GM12878 (cell line): Measurements from ENCODE around the gene STARD8. TPM values are rescaled to one million over a fixed set of nuclear protein-coding genes. Genes with fewer than 3 reads are reported as not detected.

Source experiments
- ATAC-seq: fragments of 200-7000 bp; cut with Tn5 transposase; 3 replicates; pipeline ENCODE4 v1.9.1; 2020; ENCODE audit warnings: mild to moderate bottlenecking, moderate library complexity
- BruUV-seq: library from RNA; stranded (reverse); fragments of 400-500 nt; replicated peaks from 2 replicates; lab custom pipeline; 2021; lab: Mats Ljungman, UMichigan
- CTCF ChIA-PET: fragments of 300-600 bp; sonication (Branson Sonifier 250); formaldehyde crosslinking; extraction: SDS; loops from one replicate; lab custom pipeline; 2021; ENCODE audit warnings: inconsistent platforms; lab: Yijun Ruan, JAX
- POLR2A ChIA-PET: fragments of 350-600 bp; formaldehyde crosslinking; extraction: SDS; loops from one replicate; lab custom pipeline; 2021; ENCODE audit warnings: inconsistent platforms; lab: Charles Lee
- RAD21 ChIA-PET: fragments of 300-600 bp; sonication (Branson Sonifier 250); formaldehyde crosslinking; loops from one replicate; lab custom pipeline; 2023; ENCODE audit warnings: antibody characterized with exemption; ENCODE audit not compliant: unreplicated experiment; lab: Charles Lee
- SMC1A ChIA-PET: fragments of 300-600 bp; sonication (Branson Sonifier 250); formaldehyde crosslinking; loops from one replicate; lab custom pipeline; 2023; ENCODE audit not compliant: unreplicated experiment, uncharacterized antibody; lab: Charles Lee
- DNase-seq: peaks from one replicate; pipeline ENCODE4 v3.0.0-alpha.2; 2011; ENCODE audit warnings: low read depth, low spot score
- FAIRE-seq: peaks from 3 replicates; lab custom pipeline; 2011; peaks lifted over from hg19 to GRCh38; lab: Jason Lieb, UNC
- H2AFZ ChIP-seq: 2 replicates; pipeline ENCODE4 v1.6.0; 2011; ENCODE audit warnings: low read depth, low read length, control low read depth; ENCODE audit not compliant: control insufficient read depth
- H3K27ac ChIP-seq: 2 replicates; pipeline ENCODE4 v1.5.1; 2011; ENCODE audit warnings: control low read depth; ENCODE audit not compliant: control insufficient read depth, insufficient read depth
- H3K27me3 ChIP-seq, 2 experiments: replicated peaks in 1 of 2; 2 replicates each; pipeline versions ENCODE4 v1.6.0 to v1.6.1; 2011; ENCODE audit warnings: low read length in 1 of 2; ENCODE audit not compliant: control insufficient read depth in 2 of 2, insufficient read depth in 2 of 2
- H3K36me3 ChIP-seq, 2 experiments: 2 replicates each; pipeline ENCODE4 v1.5.1; 2011; ENCODE audit warnings: low read length in 1 of 2; ENCODE audit not compliant: control insufficient read depth in 2 of 2, insufficient read depth in 2 of 2
- H3K4me1 ChIP-seq: 2 replicates; pipeline ENCODE4 v1.6.1; 2011; ENCODE audit warnings: mild to moderate bottlenecking, low read length, moderate library complexity, mixed read lengths; ENCODE audit not compliant: control insufficient read depth, insufficient read depth
- H3K4me2 ChIP-seq: 2 replicates; pipeline ENCODE4 v1.6.0; 2011; ENCODE audit warnings: control low read depth; ENCODE audit not compliant: control insufficient read depth, insufficient read depth
- H3K4me3 ChIP-seq: fragments of 200-600 bp; sonication (generic); 2 replicates; pipeline ENCODE4 v1.5.1; 2016
- H3K79me2 ChIP-seq: 2 replicates; pipeline ENCODE4 v1.6.0; 2011; ENCODE audit warnings: low read length; ENCODE audit not compliant: control insufficient read depth, insufficient read depth
- H3K9ac ChIP-seq: 2 replicates; pipeline ENCODE4 v1.8.0; 2011; ENCODE audit warnings: low read length, control low read depth, mixed read lengths; ENCODE audit not compliant: control insufficient read depth, insufficient read depth
- H3K9me3 ChIP-seq: replicated peaks from 3 replicates; pipeline ENCODE4 v1.5.1; 2011; ENCODE audit warnings: mild to moderate bottlenecking, low read length; ENCODE audit not compliant: control insufficient read depth, insufficient read depth
- H4K20me1 ChIP-seq: 2 replicates; pipeline ENCODE4 v1.6.0; 2011; ENCODE audit not compliant: control insufficient read depth, insufficient read depth
- BCL3 ChIP-seq: IDR thresholded peaks from 2 replicates; pipeline ENCODE4 v1.6.1; 2011; ENCODE audit warnings: borderline replicate concordance, low read depth, mild to moderate bottlenecking, moderate library complexity, low read length; ENCODE audit not compliant: insufficient read depth, poor library complexity, severe bottlenecking
- EGR1 ChIP-seq, 2 experiments: IDR thresholded peaks; 1 replicate in 1 of 2; 2 replicates in 1 of 2; pipeline ENCODE4 v1.6.1; 2011 to 2012; ENCODE audit warnings: low read depth in 2 of 2, low read length in 2 of 2, borderline replicate concordance in 1 of 2, mild to moderate bottlenecking in 1 of 2, moderate library complexity in 1 of 2
- FOXK2 ChIP-seq: fragments of 450-650 bp; IDR thresholded peaks from 2 replicates; pipeline ENCODE4 v1.6.1; 2017; ENCODE audit warnings: mild to moderate bottlenecking, moderate library complexity
- KAT2A ChIP-seq: conservative IDR thresholded peaks from 2 replicates; pipeline ENCODE4 v1.6.1; 2011; ENCODE audit warnings: low read depth, low read length; ENCODE audit not compliant: control insufficient read depth
- KDM1A ChIP-seq: fragments of 200-600 bp; sonication (generic); IDR thresholded peaks from 2 replicates; pipeline ENCODE4 v1.6.1; 2016; ENCODE audit warnings: borderline replicate concordance
- MEF2A ChIP-seq: IDR thresholded peaks from 2 replicates; pipeline ENCODE4 v1.6.1; 2011; ENCODE audit warnings: low read depth, mild to moderate bottlenecking, low read length, moderate library complexity; ENCODE audit not compliant: insufficient read depth
- SMAD5 ChIP-seq: IDR thresholded peaks from 2 replicates; pipeline ENCODE4 v1.6.1; 2016; ENCODE audit warnings: antibody characterized with exemption, low read depth
- TBL1XR1 ChIP-seq: IDR thresholded peaks from 2 replicates; pipeline ENCODE4 v1.6.1; 2012; ENCODE audit warnings: low read depth, low read length, improper control_type of control experiment
- ZSCAN29 ChIP-seq: fragments of 450-650 bp; IDR thresholded peaks from 2 replicates; pipeline ENCODE4 v1.6.1; 2017; ENCODE audit warnings: mild to moderate bottlenecking, moderate library complexity
- WGBS: methylation state at CpG from one replicate; pipeline ENCODE4 v1.1.6; 2016; ENCODE audit warnings: low lambda C conversion rate; ENCODE audit not compliant: insufficient replicate concordance, insufficient coverage; ENCODE audit errors: missing lambda C conversion rate; 5-methylcytosine and 5-hydroxymethylcytosine counted together
- in situ Hi-C: fragments of 300-500 bp; cut with MboI; formaldehyde crosslinking; loops from 9 replicates; pipeline ENCODE4 v1.14.3; 2018; ENCODE audit warnings: mixed read lengths
- intact Hi-C: fragments of 100-400 bp; cut with micrococcal nuclease; formaldehyde crosslinking; loops from one replicate; pipeline ENCODE4 v1.14.2; 2022; ENCODE audit not compliant: unreplicated experiment
- polyA plus RNA-seq, 11 experiments: library from polyadenylated mRNA; depleted of rRNA in 4 of 11; unstranded in 6 of 11; stranded (reverse) in 5 of 11; fragments of >200 nt; fragmentation: Nextera tagmentation in 4 of 11; fragmentation: Illumina TruSeq in 1 of 11; extraction: Ambion mirVana in 4 of 11; extraction: Trizol in 1 of 11; gene quantifications; 1 replicate in 1 of 11; 2 replicates in 10 of 11; pipeline versions ENCODE4 v1.2.1 to v1.2.3, GENCODE V29; 2011 to 2016; ENCODE audit warnings: inconsistent platforms in 2 of 11, missing spikeins in 2 of 11, low read depth in 1 of 11
- total RNA-seq, 4 experiments: library from RNA; depleted of rRNA in 3 of 4; stranded (reverse); fragments of >200 nt in 3 of 4; fragmentation: Illumina TruSeq in 1 of 4; extraction: Trizol in 1 of 4; gene quantifications; 2 replicates each; pipeline versions ENCODE4 v1.2.1 to v1.2.3, GENCODE V29; 2013 to 2021

STARD8 gene
- total and polyA plus RNA-seq, 10 of the 15 experiments (the other 5 are each of a cell fraction or from before 2014, with no cell fraction given), result 0.03 to 0.14 (median 0.07) TPM; not detected in 6

GRCh38 chrX:68631336-68631735 lies 16.1 kb upstream of the STARD8 start (continued):
- no peak for TF ChIP-seq EGR1 (IDR thresholded peaks at IDR 0.05; ENCODE audit: borderline replicate concordance in 1 of 2, low read depth in 2 of 2, low read length in 2 of 2)
- no peak for TF ChIP-seq SMAD5
- TF ChIP-seq ZSCAN29, result no peak

GRCh38 chrX:68632491-68632890 lies 15.0 kb upstream of the STARD8 start:
- ChIA-PET SMC1A (interaction anchor here (0.5 kb wide), 1 partner anchor 174 kb away, joined by 3 read pairs; no protein-coding TSS in a partner anchor), RAD21 (no interaction called here), POLR2A (no interaction called here), CTCF (interaction anchor here (1.2 kb wide), 1 partner anchor 35 kb away, joined by 3 read pairs; no protein-coding TSS in a partner anchor)
- Histone ChIP-seq H3K4me2 (no peak overlapping the region), H3K4me1 (no peaks in the 10 kb centered on the region), H3K36me3 (no peaks in the 10 kb centered on the region), H4K20me1 (no peaks in the 10 kb centered on the region), H3K79me2 (no peaks in the 10 kb centered on the region), H3K9me3 (no peaks in the 10 kb centered on the region), H3K9ac (no peak overlapping the region), H3K27me3 (no peaks in the 10 kb centered on the region), H3K4me3 (no peak overlapping the region), H3K27ac (no peak overlapping the region), H2AFZ (no peak overlapping the region)
- WGBS, result 48% methylated on average over 2 of the region's 2 CpGs
- in situ Hi-C loops, result no loop called here
- TF ChIP-seq KDM1A (no peak), MEF2A (no peak), TBL1XR1 (no peak), BCL3 (no peak), FOXK2 (no peak), KAT2A (no peak)
- ATAC-seq, result no peak
- intact Hi-C loops, result no loop called here
- no TSS peak for BruUV-seq
- no peak for FAIRE-seq
- DNase-seq, result no peak
